H1 (cell line): ENCODE measurements around the gene N4BP3. TPM values are rescaled to one million over a fixed set of nuclear protein-coding genes. Genes with fewer than 3 reads are reported as not detected.

Experiments
- ATF3 ChIP-seq: IDR thresholded peaks from 2 replicates; pipeline ENCODE4 v1.6.1; 2011; ENCODE audit warnings: low read depth, mild to moderate bottlenecking, low read length; ENCODE audit not compliant: insufficient read depth
- BACH1 ChIP-seq: IDR thresholded peaks from 2 replicates; pipeline ENCODE4 v1.6.1; 2012; ENCODE audit warnings: low read length, improper control_type of control experiment
- BCL11A ChIP-seq, 2 experiments: IDR thresholded peaks; one replicate each; pipeline ENCODE4 v1.6.1; 2011; ENCODE audit warnings: low read depth in 2 of 2, low read length in 2 of 2, mild to moderate bottlenecking in 2 of 2
- BRCA1 ChIP-seq: IDR thresholded peaks from 2 replicates; pipeline ENCODE4 v1.6.1; 2012; ENCODE audit warnings: low read depth, low read length, improper control_type of control experiment
- CHD1 ChIP-seq: IDR thresholded peaks from 2 replicates; pipeline ENCODE4 v1.6.1; 2012; ENCODE audit warnings: low read depth, low read length, improper control_type of control experiment
- CHD2 ChIP-seq: IDR thresholded peaks from 2 replicates; pipeline ENCODE4 v1.6.1; 2012; ENCODE audit warnings: low read length, improper control_type of control experiment
- CTCF ChIP-seq, 3 experiments: IDR thresholded peaks; 1 replicate in 2 of 3; 2 replicates in 1 of 3; pipeline versions ENCODE4 v1.5.1 to v1.6.1; 2011; ENCODE audit warnings: low read length in 3 of 3, mild to moderate bottlenecking in 3 of 3, inconsistent platforms in 2 of 3, low read depth in 1 of 3, moderate library complexity in 1 of 3; ENCODE audit not compliant: insufficient read depth in 1 of 3; ENCODE audit errors: control extremely low read depth in 1 of 3
- E2F6 ChIP-seq: IDR thresholded peaks from 2 replicates; pipeline ENCODE4 v1.6.1; 2012; ENCODE audit warnings: inconsistent platforms
- EP300 ChIP-seq, 2 experiments: IDR thresholded peaks; 1 replicate in 1 of 2; 2 replicates in 1 of 2; pipeline ENCODE4 v1.6.1; 2011 to 2012; ENCODE audit warnings: low read depth in 2 of 2, low read length in 2 of 2, mild to moderate bottlenecking in 2 of 2, borderline replicate concordance in 1 of 2, inconsistent platforms in 1 of 2, moderate library complexity in 1 of 2
- GABPA ChIP-seq: IDR thresholded peaks from 2 replicates; pipeline ENCODE4 v1.6.1; 2011; ENCODE audit warnings: mild to moderate bottlenecking, low read length, moderate library complexity, borderline replicate concordance; ENCODE audit not compliant: insufficient read depth
- HDAC2 ChIP-seq, 2 experiments: fragments of 300-600 bp in 1 of 2; sonication (generic) in 1 of 2; IDR thresholded peaks; 2 replicates each; pipeline ENCODE4 v1.6.1; 2011 to 2012; ENCODE audit warnings: low read depth in 2 of 2, low read length in 2 of 2, mild to moderate bottlenecking in 2 of 2, moderate library complexity in 2 of 2, borderline replicate concordance in 1 of 2, inconsistent platforms in 1 of 2
- NANOG ChIP-seq: IDR thresholded peaks from 2 replicates; pipeline ENCODE4 v1.6.1; 2011; ENCODE audit warnings: low read length, low read depth, mild to moderate bottlenecking, inconsistent platforms; ENCODE audit not compliant: insufficient read depth, poor library complexity, severe bottlenecking
- PHF8 ChIP-seq: fragments of 200-600 bp; sonication (generic); conservative IDR thresholded peaks from 2 replicates; pipeline ENCODE4 v1.7.1; 2012; ENCODE audit warnings: low read depth, mild to moderate bottlenecking, inconsistent platforms, low read length, moderate library complexity
- POLR2A ChIP-seq, 2 experiments: IDR thresholded peaks; 1 replicate in 1 of 2; 2 replicates in 1 of 2; pipeline ENCODE4 v1.6.1; 2011; ENCODE audit warnings: low read depth in 2 of 2, low read length in 2 of 2, mild to moderate bottlenecking in 2 of 2; ENCODE audit errors: control extremely low read depth in 1 of 2
- RAD21 ChIP-seq, 2 experiments: IDR thresholded peaks in 1 of 2; conservative IDR thresholded peaks in 1 of 2; 2 replicates each; pipeline ENCODE4 v1.6.1; 2011; ENCODE audit warnings: low read depth in 2 of 2, low read length in 2 of 2, improper control_type of control experiment in 1 of 2, inconsistent platforms in 1 of 2, mild to moderate bottlenecking in 1 of 2, moderate library complexity in 1 of 2
- SP4 ChIP-seq: IDR thresholded peaks from 2 replicates; pipeline ENCODE4 v1.6.1; 2012; ENCODE audit warnings: low read length, inconsistent platforms
- SRF ChIP-seq: IDR thresholded peaks from 2 replicates; pipeline ENCODE4 v1.6.1; 2011; ENCODE audit warnings: mild to moderate bottlenecking, low read depth, low read length, moderate library complexity
- TAF1 ChIP-seq: IDR thresholded peaks from 2 replicates; pipeline ENCODE4 v1.6.1; 2011; ENCODE audit warnings: mild to moderate bottlenecking, low read depth, low read length
- YY1 ChIP-seq: IDR thresholded peaks from 2 replicates; pipeline ENCODE4 v1.6.1; 2011; ENCODE audit warnings: low read depth, mild to moderate bottlenecking, low read length
- polyA plus RNA-seq, 7 experiments: library from polyadenylated mRNA; depleted of rRNA in 3 of 7; stranded (reverse) in 5 of 7; unstranded in 2 of 7; fragments of >200 nt in 5 of 7; fragments of 200-250 nt in 2 of 7; gene quantifications; 1 replicate in 5 of 7; 2 replicates in 1 of 7; 4 replicates in 1 of 7; pipeline versions ENCODE4 v1.2.1 to v1.2.3, GENCODE V29; 2011 to 2013; ENCODE audit warnings: missing spikeins in 2 of 7, mixed read lengths in 2 of 7
- total RNA-seq: library from RNA; stranded (reverse); fragmentation: NEBNext Ultra II Directional; extraction: Animal tissue kit (Norgen Biotek cat#: 25700); gene quantifications from 2 replicates; pipeline ENCODE4 v1.2.1, GENCODE V29; 2021

Gene N4BP3
- total and polyA plus RNA-seq, 2 of the 8 experiments (the other 6 are each of a cell fraction or from before 2014, with no cell fraction given): 13.1 to 39.2 TPM

GRCh38 chr5:178145965-178146820, 32.9 kb downstream of the N4BP3 start (continued):
- no peak for TF ChIP-seq NANOG
- TF ChIP-seq POLR2A (IDR thresholded peaks at IDR 0.05; ENCODE audit: control extremely low read depth in 1 of 2, low read depth in 2 of 2, low read length in 2 of 2): peak in 1 of 2 experiments; percentile 43; a peak in 1 of 3 replicates
- TF ChIP-seq GABPA: peak; percentile 38; the same call in 1 of the 2 replicates
- no peak for TF ChIP-seq CHD2
- TF ChIP-seq CTCF (IDR thresholded peaks at IDR 0.05; ENCODE audit: control extremely low read depth in 1 of 3, insufficient read depth in 1 of 3, low read depth in 1 of 3, low read length in 3 of 3): peak in 2 of 3 experiments; percentile 96 to 97; a peak in 3 of 4 replicates
- no peak for TF ChIP-seq SRF
- TF ChIP-seq BACH1: no peak
- TF ChIP-seq E2F6: no peak
- no peak for TF ChIP-seq ATF3
- 0 out of 2 replicates have a peak, but pooled peaks have one; percentile 34 for TF ChIP-seq YY1
- TF ChIP-seq RAD21 (IDR thresholded peaks at IDR 0.05 in 1 of 2, conservative IDR thresholded peaks at IDR 0.05 in 1 of 2; ENCODE audit: low read depth in 2 of 2, low read length in 2 of 2): peak; percentile 83 to 86
- TF ChIP-seq EP300 (IDR thresholded peaks at IDR 0.05; ENCODE audit: borderline replicate concordance in 1 of 2, low read depth in 2 of 2, low read length in 2 of 2): no peak
- no peak for TF ChIP-seq BRCA1
- no peak for TF ChIP-seq BCL11A (IDR thresholded peaks at IDR 0.05; ENCODE audit: low read depth in 2 of 2, low read length in 2 of 2)
- no peak for TF ChIP-seq PHF8
- TF ChIP-seq HDAC2 (IDR thresholded peaks at IDR 0.05; ENCODE audit: borderline replicate concordance in 1 of 2, low read depth in 2 of 2, low read length in 2 of 2): no peak
- TF ChIP-seq SP4: no peak
- TF ChIP-seq TAF1: no peak
- no peak for TF ChIP-seq CHD1
